22Rv1 (cell line): ENCODE data around the gene ARMC9.

Experiments
- CTCF ChIP-seq: fragments of 450-650 bp; IDR thresholded peaks from 2 replicates; pipeline ENCODE4 v1.5.1; 2017; ENCODE audit warnings: mild to moderate bottlenecking
- ZFX ChIP-seq: fragments of 450-650 bp; IDR thresholded peaks from 2 replicates; pipeline ENCODE4 v1.6.1; 2017; ENCODE audit warnings: antibody characterized with exemption, borderline replicate concordance

DNA sequence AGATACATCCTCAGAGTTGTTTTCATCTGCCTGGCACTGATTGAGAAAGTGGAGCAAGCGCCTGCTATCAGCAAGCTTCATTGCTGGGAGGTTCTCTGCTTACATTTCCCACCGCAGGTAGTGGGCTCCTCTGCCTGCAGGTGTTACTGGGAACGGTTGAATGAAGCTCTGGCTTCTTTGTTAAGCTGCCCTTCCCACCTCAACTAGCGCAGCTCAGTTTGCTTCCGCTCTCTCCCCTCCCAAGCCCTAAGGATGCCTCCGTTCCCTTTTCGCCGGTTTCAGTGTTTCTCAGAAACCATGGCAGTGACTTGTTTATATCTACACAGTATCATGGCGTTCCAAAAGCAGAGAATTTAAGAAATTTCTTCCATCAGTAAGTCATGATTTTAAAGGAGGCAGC is 124.9 kb downstream of the ARMC9 start:
- TF ChIP-seq CTCF: no peak
- no peak for TF ChIP-seq ZFX
